Measurements from ENCODE around the gene DPP6. TPM values are rescaled to one million over a fixed set of nuclear protein-coding genes. Genes with fewer than 3 reads are reported as not detected.

DPP6 gene
- total RNA-seq, 1 donor from 2014 or later = not detected

DNA sequence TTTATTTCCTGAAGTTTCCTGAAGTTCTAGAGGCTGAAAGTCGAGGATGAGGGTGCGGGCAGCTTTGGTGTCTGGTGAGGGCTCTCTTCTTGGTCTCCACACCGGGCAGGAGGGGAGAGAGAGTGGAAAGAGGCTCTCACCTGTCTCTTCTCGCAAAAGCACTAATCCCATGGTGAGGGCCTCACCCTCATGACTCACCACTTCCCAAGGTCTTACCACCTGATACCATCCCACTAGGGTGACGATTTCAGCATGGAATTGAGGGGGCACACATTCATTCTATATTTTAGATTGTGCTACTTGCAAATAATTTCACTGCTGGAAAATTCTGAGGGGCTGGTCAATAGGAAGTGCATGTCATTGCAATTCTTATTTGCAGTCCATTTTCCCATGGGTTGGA is 292.9 kb downstream of the DPP6 start:
- Mint-ChIP-seq H3K27me3 (ENCODE audit: low read depth) (no peaks in the 10 kb centered on the region), H3K36me3 (ENCODE audit: low read depth) (no peaks in the 10 kb centered on the region), H3K4me1 (ENCODE audit: low read depth) (no peaks in the 10 kb centered on the region), H3K9me3 (peaks cover 25% of the 10 kb centered on the region), H3K4me3 (ENCODE audit: low read depth) (no peak overlapping the region), H3K27ac (no peak overlapping the region)
- intact Hi-C loops (cut with micrococcal nuclease) = no loop called here
- no peak for DNase-seq (ENCODE audit: low spot score)

DNA sequence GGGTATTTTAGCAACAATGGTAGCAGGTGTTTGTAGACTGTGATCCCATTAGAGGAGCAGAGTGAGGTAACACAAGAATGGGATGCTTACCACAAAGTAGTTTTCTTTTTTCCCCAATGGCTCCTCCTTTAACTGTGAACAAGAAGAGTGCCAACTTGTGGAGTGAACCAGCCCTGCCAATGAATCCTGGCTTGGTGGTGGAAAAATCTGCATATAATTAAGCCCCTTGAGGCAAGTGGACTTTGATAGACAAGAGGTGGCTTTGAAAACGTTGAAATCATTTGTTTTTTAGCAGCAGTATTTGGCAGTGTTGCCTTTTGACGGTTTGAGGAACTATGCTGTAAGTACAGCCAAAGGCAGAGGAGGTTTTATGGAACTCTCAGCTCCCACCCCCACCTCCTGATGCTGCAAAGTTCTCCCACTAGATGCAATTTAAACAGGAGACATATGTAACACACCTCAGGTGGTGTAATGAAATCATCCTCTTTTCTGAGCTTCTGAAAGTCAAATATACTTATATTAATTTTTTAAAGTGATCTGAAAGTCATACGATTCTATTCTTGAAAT is 295.6 kb downstream of the DPP6 start:
- no peak for DNase-seq (ENCODE audit: low spot score)
- intact Hi-C loops (cut with micrococcal nuclease) = no loop called here
- Mint-ChIP-seq H3K36me3 (ENCODE audit: low read depth) (no peaks in the 10 kb centered on the region), H3K4me3 (ENCODE audit: low read depth) (no peak overlapping the region), H3K4me1 (ENCODE audit: low read depth) (no peaks in the 10 kb centered on the region), H3K27me3 (ENCODE audit: low read depth) (no peaks in the 10 kb centered on the region), H3K27ac (no peak overlapping the region), H3K9me3 (peaks cover 27% of the 10 kb centered on the region)

DNA sequence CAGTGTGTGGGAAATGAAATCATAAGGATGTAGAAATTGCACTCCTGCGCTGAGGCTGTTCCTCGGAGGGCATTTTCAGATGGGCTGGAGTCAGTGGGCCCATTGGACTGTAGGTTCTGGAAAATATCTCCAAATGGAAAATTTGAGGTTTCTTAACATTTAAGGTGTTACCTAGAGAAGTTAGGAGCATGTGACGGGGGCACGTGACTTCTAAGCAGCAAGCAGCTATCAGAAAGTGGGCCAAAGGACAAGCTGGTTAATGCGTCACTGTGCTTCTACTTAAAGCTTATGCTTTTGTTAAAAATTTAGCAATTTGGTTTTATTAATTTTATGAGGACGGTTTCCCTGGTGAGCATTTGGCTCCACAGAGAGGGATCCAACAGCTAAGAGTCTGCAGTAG is 298.7 kb downstream of the DPP6 start:
- no peak overlapping the region for H3K4me3 Mint-ChIP-seq (ENCODE audit: low read depth)
- H3K4me1 Mint-ChIP-seq (ENCODE audit: low read depth) = no peaks in the 10 kb centered on the region
- intact Hi-C loops (cut with micrococcal nuclease) = no loop called here
- DNase-seq (ENCODE audit: low spot score) = no peak
- H3K9me3 Mint-ChIP-seq = peaks cover 22% of the 10 kb centered on the region
- H3K36me3 Mint-ChIP-seq (ENCODE audit: low read depth) = no peaks in the 10 kb centered on the region
- no peaks in the 10 kb centered on the region for H3K27me3 Mint-ChIP-seq (ENCODE audit: low read depth)
- no peak overlapping the region for H3K27ac Mint-ChIP-seq

GRCh38 chr7:154353355-154353767 is 301.2 kb downstream of the DPP6 start:
- Mint-ChIP-seq H3K4me1 (ENCODE audit: low read depth) (no peaks in the 10 kb centered on the region), H3K36me3 (ENCODE audit: low read depth) (no peaks in the 10 kb centered on the region), H3K27ac (no peak overlapping the region), H3K9me3 (peaks cover 16% of the 10 kb centered on the region), H3K27me3 (ENCODE audit: low read depth) (no peaks in the 10 kb centered on the region), H3K4me3 (ENCODE audit: low read depth) (no peak overlapping the region)
- intact Hi-C loops (cut with micrococcal nuclease) = no loop called here
- DNase-seq (ENCODE audit: low spot score) = no peak

GRCh38 chr7:154364170-154364569 is 312.0 kb downstream of the DPP6 start:
- Mint-ChIP-seq H3K36me3 (ENCODE audit: low read depth) (no peaks in the 10 kb centered on the region), H3K4me1 (ENCODE audit: low read depth) (no peaks in the 10 kb centered on the region), H3K4me3 (ENCODE audit: low read depth) (no peak overlapping the region), H3K27ac (no peak overlapping the region), H3K27me3 (ENCODE audit: low read depth) (no peaks in the 10 kb centered on the region), H3K9me3 (peaks cover 21% of the 10 kb centered on the region)
- intact Hi-C loops (cut with micrococcal nuclease) = no loop called here
- DNase-seq (ENCODE audit: low spot score) = no peak

- H3K36me3 Mint-ChIP-seq (ENCODE audit: low read depth) = no peaks in the 10 kb centered on the region
- H3K9me3 Mint-ChIP-seq = peaks cover 21% of the 10 kb centered on the region
- no peak overlapping the region for H3K4me3 Mint-ChIP-seq (ENCODE audit: low read depth)
- no peak for DNase-seq (ENCODE audit: low spot score)
- no peaks in the 10 kb centered on the region for H3K27me3 Mint-ChIP-seq (ENCODE audit: low read depth)
- intact Hi-C loops (cut with micrococcal nuclease) = no loop called here
- no peak overlapping the region for H3K27ac Mint-ChIP-seq
- H3K4me1 Mint-ChIP-seq (ENCODE audit: low read depth) = no peaks in the 10 kb centered on the region
Observed at GRCh38 chr7:154371424-154371823, 319.2 kb downstream of the DPP6 start.

DNA sequence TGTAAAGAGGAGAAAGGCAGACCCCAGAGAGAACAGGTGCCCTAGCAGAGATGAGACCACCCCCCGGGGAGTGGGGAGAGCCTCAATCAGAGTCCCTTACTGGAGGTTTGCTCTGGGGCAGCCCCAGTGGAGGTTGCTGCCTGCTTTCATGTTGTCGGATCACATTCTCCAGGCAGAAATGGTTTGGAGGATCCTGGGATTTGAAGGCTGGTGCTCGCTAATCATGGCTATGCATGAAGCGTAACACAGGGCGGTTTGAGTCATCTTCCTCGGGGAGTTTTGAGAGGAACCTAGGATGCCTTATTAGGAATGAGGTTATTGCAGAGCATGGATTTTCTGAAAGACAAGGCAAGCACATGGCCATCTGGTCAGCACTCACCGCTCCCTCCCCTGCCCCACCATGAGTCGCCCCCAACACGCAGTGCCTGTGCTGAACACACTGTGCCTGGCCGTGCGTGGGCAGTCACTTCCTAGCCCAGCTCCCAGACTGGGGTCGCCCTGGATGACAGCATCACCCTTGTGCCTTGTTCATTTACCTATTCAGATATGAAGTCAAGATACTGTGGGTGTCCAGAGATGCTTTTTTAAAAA is 319.9 kb downstream of the DPP6 start:
- Mint-ChIP-seq H3K4me3 (ENCODE audit: low read depth) (no peak overlapping the region), H3K27me3 (ENCODE audit: low read depth) (no peaks in the 10 kb centered on the region), H3K9me3 (peaks cover 15% of the 10 kb centered on the region), H3K4me1 (ENCODE audit: low read depth) (no peaks in the 10 kb centered on the region), H3K27ac (no peak overlapping the region), H3K36me3 (ENCODE audit: low read depth) (no peaks in the 10 kb centered on the region)
- intact Hi-C loops (cut with micrococcal nuclease) = no loop called here
- DNase-seq (ENCODE audit: low spot score) = no peak

- H3K27ac Mint-ChIP-seq = no peak overlapping the region
- intact Hi-C loops (cut with micrococcal nuclease) = no loop called here
- no peaks in the 10 kb centered on the region for H3K4me1 Mint-ChIP-seq (ENCODE audit: low read depth)
- H3K4me3 Mint-ChIP-seq (ENCODE audit: low read depth) = no peak overlapping the region
- H3K27me3 Mint-ChIP-seq (ENCODE audit: low read depth) = no peaks in the 10 kb centered on the region
- H3K36me3 Mint-ChIP-seq (ENCODE audit: low read depth) = no peaks in the 10 kb centered on the region
- H3K9me3 Mint-ChIP-seq = peaks cover 15% of the 10 kb centered on the region
- no peak for DNase-seq (ENCODE audit: low spot score)
Observed at GRCh38 chr7:154373956-154374355, 321.8 kb downstream of the DPP6 start.

DNA sequence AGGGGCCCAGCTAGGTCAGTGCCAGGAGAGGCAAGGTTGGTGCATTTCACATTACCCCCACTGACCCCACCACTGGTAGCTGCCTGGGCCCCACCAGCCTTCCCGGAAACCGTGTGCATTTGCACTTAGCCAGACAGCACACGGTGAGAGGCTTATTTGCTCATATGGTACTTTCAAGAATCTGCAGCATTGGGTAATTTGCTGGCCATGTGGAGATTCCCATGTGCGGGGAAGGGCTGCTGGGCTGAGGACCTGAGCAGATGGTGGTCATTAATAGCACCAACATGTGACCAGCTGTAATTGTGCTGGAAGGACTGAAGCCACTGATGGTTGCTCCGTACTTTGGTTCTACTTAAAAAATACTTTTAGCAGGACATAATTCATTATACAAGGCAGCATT is 323.8 kb downstream of the DPP6 start:
- Mint-ChIP-seq H3K4me3 (ENCODE audit: low read depth) (no peak overlapping the region), H3K27ac (no peak overlapping the region), H3K27me3 (ENCODE audit: low read depth) (no peaks in the 10 kb centered on the region), H3K36me3 (ENCODE audit: low read depth) (no peaks in the 10 kb centered on the region), H3K4me1 (ENCODE audit: low read depth) (no peaks in the 10 kb centered on the region), H3K9me3 (peaks cover 11% of the 10 kb centered on the region)
- intact Hi-C loops (cut with micrococcal nuclease) = no loop called here
- DNase-seq (ENCODE audit: low spot score) = no peak

DNA sequence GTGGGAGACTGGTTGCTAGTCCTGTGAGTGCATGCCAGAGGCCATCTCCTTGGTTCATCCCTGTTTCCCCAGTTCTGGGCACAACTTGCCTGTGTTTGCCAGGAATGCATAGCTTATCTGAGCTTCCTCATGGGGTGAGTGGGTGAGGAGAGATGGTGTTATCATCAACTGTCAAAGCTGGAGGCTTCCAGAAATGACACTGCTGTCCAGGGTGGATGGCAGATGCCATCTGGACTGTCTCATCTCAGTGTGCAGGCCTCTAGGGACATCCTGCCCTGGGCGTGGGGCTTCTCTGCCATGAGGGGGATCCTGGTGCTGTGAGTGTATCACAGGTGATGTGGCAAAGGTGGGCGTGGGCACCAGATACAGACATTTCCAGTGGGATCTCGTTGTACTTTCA is 328.6 kb downstream of the DPP6 start:
- Mint-ChIP-seq H3K36me3 (ENCODE audit: low read depth) (no peaks in the 10 kb centered on the region), H3K4me1 (ENCODE audit: low read depth) (no peaks in the 10 kb centered on the region), H3K27ac (no peak overlapping the region), H3K9me3 (peaks cover 8% of the 10 kb centered on the region), H3K4me3 (ENCODE audit: low read depth) (no peak overlapping the region), H3K27me3 (ENCODE audit: low read depth) (no peaks in the 10 kb centered on the region)
- intact Hi-C loops (cut with micrococcal nuclease) = no loop called here
- no peak for DNase-seq (ENCODE audit: low spot score)

- no peaks in the 10 kb centered on the region for H3K27me3 Mint-ChIP-seq (ENCODE audit: low read depth)
- intact Hi-C loops (cut with micrococcal nuclease) = no loop called here
Observed at GRCh38 chr7:154383045-154383444, 330.8 kb downstream of the DPP6 start.

DNA sequence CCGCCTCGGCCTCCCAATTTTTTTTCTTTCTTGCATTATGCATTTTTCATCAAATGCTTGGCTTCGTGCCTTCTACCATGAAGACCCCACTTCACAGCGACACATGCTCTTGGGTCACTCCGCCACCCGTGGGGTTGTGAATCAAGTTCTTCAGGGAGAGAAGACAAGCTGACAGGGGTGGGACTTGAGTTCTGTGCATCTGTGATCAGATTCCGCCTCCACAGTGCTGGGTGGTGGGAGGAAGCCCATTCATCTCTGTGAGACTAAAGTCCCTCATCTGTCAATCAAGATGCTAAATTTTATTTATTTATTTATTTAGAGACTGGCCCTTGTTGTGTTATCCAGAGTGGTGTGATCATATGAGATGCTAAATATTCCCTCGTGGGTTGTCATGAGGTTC is 333.0 kb downstream of the DPP6 start:
- no peaks in the 10 kb centered on the region for H3K4me1 Mint-ChIP-seq (ENCODE audit: low read depth)
- H3K4me3 Mint-ChIP-seq (ENCODE audit: low read depth) = no peak overlapping the region
- no peaks in the 10 kb centered on the region for H3K27me3 Mint-ChIP-seq (ENCODE audit: low read depth)
- intact Hi-C loops (cut with micrococcal nuclease) = no loop called here
- DNase-seq (ENCODE audit: low spot score) = no peak
- H3K36me3 Mint-ChIP-seq (ENCODE audit: low read depth) = no peaks in the 10 kb centered on the region
- no peak overlapping the region for H3K27ac Mint-ChIP-seq
- peaks cover 24% of the 10 kb centered on the region for H3K9me3 Mint-ChIP-seq

More at GRCh38 chr7:154383045-154383444, 330.8 kb downstream of the DPP6 start:
- no peak overlapping the region for H3K4me3 Mint-ChIP-seq (ENCODE audit: low read depth)
- no peak for DNase-seq (ENCODE audit: low spot score)
- no peaks in the 10 kb centered on the region for H3K36me3 Mint-ChIP-seq (ENCODE audit: low read depth)
- no peaks in the 10 kb centered on the region for H3K4me1 Mint-ChIP-seq (ENCODE audit: low read depth)
- H3K9me3 Mint-ChIP-seq = peaks cover 24% of the 10 kb centered on the region
- no peak overlapping the region for H3K27ac Mint-ChIP-seq

DNA sequence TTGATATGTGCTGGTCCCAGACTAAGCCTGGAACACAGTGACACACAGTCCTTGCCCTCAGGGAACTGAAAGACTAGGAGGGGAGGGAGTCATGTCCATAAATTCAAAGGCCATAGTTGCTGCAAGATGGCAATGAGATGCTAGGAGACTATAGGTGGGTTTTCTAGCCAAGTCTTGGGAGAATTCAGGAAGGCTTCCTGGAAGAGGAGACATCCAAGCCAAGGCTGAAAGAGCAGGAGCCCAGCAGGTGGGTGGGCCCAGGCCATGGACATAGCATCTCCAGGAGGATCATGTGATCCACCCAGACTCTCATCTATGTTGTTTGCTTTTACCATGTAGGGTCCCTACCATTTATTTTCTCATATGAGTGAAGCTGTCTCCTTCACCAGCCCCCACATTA is 335.1 kb downstream of the DPP6 start:
- no peaks in the 10 kb centered on the region for H3K27me3 Mint-ChIP-seq (ENCODE audit: low read depth)
- intact Hi-C loops (cut with micrococcal nuclease) = no loop called here
- H3K4me1 Mint-ChIP-seq (ENCODE audit: low read depth) = no peaks in the 10 kb centered on the region
- no peaks in the 10 kb centered on the region for H3K36me3 Mint-ChIP-seq (ENCODE audit: low read depth)
- H3K4me3 Mint-ChIP-seq (ENCODE audit: low read depth) = no peak overlapping the region
- no peak overlapping the region for H3K27ac Mint-ChIP-seq
- DNase-seq (ENCODE audit: low spot score) = no peak
- peaks cover 24% of the 10 kb centered on the region for H3K9me3 Mint-ChIP-seq

GRCh38 chr7:154388412-154388811 is 336.2 kb downstream of the DPP6 start:
- Mint-ChIP-seq H3K27ac (no peak overlapping the region), H3K4me3 (ENCODE audit: low read depth) (no peak overlapping the region)
- intact Hi-C loops (cut with micrococcal nuclease) = no loop called here

More at GRCh38 chr7:154388412-154388811, 336.2 kb downstream of the DPP6 start:
- H3K27me3 Mint-ChIP-seq (ENCODE audit: low read depth) = no peaks in the 10 kb centered on the region
- no peaks in the 10 kb centered on the region for H3K4me1 Mint-ChIP-seq (ENCODE audit: low read depth)
- peaks cover 20% of the 10 kb centered on the region for H3K9me3 Mint-ChIP-seq
- DNase-seq (ENCODE audit: low spot score) = no peak
- H3K36me3 Mint-ChIP-seq (ENCODE audit: low read depth) = no peaks in the 10 kb centered on the region

Data from activated T-helper 2 cell treated with anti-CD3 and anti-CD28 coated beads, Interferon-gamma antibody, Interleukin-2, Interleukin-4, amounts not matched to agents 10 μg/mL and 5 μg/mL and 100 μg/mL, durations not matched to agents 14 hours and 24 hours and 36 hours (primary cell).